CD4-positive, alpha-beta T cell treated with Interleukin-4 for 1 hour (primary cell): Measurements from ENCODE around the gene CD226.
"Not testable (repeated sequence)": the region's sequence is repeated elsewhere in the genome, so short reads cannot be mapped to it uniquely, and the experiment has no call there.

ENCODE experiments used
- DNase-seq, 2 donors: peaks; one replicate each; pipeline ENCODE4 v3.0.0-alpha.2; 2020 to 2022

The CD226 gene

DNA sequence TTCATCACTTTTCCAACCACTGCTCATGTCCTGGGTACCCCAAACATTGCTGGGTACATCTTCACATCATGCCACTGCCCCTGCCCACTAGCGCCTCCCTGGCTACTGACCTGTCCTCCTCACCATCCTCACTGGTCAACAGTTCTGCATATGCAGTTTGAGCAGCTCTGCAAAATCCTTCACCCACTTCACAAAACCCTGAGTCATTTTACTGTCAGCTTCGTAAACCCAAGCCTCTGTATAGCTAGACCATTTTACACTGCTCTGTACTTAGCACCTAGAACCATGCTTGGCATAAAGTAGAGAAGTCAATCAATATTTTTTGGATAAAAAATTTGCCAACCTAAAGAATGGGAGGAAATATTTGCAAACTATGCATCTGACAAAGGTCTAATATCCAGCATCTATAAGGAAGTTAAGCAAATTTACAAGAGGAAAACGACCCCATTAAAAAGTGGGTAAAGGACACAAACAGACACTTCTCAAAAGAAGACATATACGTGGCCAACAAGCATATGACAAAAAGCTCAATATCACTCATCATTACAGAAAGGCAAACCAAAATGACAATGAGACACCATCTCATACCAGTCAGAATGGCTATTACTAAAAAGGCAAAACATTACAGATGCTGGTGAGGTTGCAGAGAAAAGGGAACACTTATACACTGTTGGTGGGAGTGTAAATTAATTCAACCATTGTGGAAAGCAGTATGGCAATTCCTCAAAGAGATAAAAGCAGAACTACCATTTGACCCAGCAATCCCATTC is 48.3 kb downstream of the CD226 start:
- DNase-seq = not testable (repeated sequence)

- peak; percentile 22 to 47 for DNase-seq
Observed at GRCh38 chr18:69898241-69898861, 49.3 kb downstream of the CD226 start.

DNA sequence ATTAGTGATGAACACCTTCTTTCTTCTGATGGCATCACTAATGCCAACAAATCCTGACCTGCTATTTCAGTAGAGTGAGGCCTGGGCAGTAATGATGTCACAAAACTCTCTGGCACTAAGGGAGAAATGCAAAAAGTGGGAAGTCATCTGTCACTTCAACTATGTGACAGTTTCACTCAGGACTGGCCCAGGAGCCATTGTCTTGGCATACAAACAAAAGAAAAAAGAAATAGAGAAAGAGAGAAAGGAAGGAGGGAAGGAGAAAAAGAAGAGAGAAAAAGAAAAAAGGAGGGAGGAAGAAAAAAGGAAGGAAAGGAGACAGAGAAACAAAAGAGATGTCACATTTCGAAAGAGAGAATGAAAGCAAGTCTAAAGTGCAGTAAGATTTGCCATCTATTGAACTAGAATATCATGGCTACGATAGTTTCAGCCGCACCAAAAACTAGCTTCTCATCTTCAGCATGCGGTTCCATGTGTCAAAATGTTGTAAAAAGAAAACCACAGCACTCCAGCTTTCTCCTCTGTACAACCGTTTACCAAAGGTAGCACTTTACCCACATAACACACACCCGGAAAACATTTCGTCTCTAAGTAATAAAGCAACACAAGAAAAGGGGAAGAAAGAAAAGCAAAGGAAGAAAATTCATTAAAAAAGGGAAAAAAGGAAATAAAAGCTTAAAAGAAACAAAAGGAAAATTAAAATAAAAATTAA is 50.1 kb downstream of the CD226 start:
- DNase-seq = peak; percentile 22 to 54

DNA sequence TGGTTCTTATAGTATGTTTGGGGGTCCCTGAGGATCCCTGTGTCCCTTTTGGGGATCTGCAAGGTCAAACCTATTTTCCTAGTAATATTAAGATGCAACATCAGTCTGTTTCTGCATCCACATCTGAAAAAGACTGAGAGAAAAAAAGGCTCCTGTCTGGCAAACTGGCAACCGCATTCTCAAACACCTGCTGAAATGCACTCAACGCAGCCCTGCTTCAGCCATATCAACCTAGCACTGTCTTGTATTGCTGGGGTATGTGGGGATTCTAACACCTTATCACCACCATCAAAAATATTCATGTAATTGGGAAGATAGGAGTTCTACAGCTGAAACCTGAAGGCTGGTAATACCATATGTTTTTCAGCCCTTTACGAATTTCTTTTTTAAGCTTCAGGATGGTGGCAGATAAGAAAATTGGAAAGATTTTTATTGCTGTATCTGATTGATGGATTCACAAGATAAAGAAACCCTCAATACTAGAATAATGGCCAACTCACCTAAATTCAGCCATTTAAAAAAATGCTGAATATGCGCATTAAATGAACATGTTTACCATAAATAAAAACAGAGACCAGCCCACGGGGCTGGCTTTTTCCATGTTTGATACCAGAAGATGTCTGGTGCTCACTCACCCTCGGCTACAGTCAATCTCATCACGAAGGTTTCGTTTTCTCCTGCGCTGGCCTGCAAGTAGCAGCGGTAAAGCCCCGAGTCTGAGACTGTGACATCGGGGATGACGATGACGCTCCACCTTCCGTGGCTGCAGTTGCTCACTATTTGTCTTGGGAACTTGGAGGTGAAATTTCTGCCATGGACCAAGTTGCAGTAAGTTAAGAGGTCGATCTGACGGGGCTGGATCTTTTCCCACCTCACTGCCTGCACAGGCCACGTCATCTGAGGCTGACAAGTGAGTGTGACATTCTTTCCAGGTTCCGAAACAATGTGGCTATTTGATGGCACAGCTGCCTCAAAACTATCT is 52.3 kb downstream of the CD226 start:
- peak; percentile 59 to 65 for DNase-seq

DNA sequence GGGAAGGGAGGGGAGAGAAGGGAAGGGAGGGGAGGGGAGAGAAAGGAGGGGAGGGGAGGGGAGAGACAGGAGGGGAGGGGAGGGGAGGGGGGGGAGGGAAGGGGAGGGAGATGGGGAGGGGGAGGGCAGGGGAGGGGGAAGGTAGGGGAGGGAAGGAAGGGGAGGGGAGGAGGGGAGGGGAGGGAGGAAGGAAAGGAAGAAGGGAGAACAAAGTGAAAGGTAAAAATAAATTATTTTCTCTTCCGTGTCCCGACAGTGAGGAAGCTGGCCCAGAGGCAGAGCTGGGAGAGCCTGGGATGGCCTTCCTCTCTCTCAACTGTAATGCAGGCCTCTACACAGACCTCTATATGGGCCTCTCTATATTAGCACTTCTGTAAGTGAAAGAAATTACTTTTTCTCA is 53.2 kb downstream of the CD226 start:
- no peak for DNase-seq

DNA sequence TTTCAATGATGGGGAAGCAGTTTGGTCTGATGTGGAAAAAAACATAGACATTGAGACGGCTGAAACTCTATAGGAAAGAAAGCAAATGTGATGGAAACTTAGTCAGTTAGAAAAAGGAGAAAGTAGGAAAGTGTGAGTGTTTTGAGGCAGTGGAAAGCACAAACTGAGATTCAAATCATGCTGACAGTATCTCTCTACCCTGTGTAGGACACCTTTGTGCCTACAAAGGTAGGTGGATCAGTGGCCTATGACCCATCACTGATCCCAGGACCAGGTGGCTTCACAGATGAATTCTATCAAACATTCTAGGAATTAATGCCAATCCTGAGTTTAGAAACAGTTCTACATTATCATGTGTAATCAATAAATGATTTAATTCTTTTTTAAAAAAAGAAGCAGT is 57.1 kb downstream of the CD226 start:
- no peak for DNase-seq

GRCh38 chr18:69889009-69889408 is 58.7 kb downstream of the CD226 start:
- DNase-seq = no peak

DNA sequence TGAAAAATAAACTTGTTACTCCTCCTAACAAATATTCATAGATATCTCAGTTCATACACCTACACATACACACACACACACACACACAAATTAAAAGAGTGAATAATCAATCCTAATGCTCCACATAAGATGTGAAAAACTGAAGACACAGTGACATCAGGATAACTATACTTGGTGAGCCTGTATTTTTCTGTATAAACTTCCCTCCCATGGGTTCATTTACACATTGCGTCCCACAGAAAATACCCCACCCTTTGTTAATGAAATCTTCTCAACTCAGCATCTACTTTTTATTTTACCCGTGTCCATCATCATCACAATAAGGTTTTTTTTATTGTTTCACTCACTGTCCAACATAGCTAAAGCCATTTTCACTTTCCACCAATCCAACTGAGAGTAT is 60.4 kb downstream of the CD226 start:
- DNase-seq = no peak

GRCh38 chr18:69885841-69886531 is 61.7 kb downstream of the CD226 start:
- peak in 1 of 2 donors; percentile 56 for DNase-seq

GRCh38 chr18:69885355-69885754 is 62.3 kb downstream of the CD226 start:
- DNase-seq = no peak

DNA sequence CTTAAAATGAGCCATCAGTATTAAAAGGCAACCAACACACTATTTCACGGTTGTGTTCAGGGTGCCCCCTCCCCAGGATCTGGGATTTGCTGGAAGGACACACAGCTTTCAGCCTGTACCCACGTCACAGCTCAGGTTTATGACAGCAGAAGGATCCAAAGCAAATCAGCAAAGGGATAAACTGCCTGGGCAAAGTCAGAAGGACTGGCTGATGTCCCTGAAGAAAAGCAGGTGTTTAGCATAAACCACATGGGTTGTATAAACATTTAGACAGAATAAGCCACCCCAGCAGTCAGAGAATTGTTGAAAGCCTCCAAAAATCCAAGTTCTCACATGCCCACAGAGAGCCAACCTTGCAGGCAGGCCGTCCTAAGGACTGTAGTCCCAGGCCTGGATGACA is 63.9 kb downstream of the CD226 start:
- no peak for DNase-seq

DNA sequence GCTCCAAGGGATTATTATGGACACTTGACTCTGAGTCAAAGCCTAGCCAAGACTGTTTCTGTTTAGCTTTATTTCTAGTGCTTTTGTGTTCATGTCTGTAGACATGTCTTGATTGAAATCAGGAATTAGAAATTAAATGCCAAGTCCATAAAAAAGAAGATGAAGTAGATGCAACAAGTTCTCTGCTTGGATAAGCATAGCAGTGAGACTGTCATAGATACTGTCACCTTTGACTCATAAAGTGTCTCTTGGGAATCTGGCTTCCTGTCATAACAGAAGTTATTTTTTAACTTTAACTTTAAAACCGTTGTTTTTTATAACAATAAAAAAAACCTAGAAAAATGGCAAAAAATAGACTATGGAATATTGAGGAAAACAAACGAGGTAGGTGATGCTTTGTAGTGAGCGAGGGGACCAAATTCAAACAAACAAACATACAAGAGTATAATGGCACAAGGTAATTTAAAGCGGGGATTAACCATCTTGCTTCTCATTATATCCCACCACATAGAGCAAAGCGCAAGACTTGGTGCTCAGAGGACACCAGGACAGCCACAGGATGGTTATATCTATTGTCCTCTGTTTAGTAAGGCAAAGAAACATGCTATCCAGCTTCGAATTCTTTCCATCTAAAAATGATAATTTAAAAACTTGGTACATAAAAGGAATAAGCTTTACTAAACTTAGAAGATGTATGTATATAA is 64.6 kb downstream of the CD226 start:
- no peak for DNase-seq

DNA sequence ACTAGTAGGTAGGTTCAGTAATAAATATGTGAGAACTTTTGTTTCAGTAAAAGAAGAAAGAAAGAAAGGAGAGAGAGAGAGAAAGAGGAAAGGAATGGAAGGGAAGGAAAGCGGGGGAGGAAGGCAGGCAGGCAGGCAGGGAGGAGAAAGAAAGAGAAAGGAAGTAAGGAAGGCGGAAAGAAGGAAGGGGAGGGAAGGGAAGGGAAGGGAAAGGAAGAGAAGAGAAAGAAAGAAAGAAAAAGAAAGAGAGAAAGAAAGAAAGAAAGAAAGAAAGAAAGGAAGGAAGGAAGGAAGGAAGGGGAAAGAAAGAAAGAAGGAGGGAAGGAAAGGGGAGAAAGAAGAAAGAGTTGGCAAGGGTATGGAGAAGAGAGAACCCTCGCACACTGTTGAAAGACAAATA is 67.6 kb downstream of the CD226 start:
- no peak for DNase-seq

DNA sequence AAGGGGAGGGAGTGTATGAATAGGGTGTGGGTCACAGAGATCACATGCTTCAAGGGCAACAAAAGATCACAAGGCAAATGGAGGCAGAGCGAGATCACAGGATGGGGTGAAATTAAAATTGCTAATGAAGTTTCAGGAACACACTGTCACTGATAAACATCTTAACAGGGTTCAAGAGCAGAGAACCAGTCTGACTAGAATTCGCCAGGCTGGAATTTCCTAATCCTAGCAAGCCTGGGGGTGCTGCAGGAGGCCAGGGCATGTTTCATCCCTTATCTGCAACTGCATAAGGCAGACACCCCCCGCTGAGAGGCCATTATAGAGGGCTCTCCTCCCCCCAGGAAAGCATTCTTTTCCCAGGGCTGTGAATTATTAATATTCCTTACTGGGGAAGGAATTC is 68.6 kb downstream of the CD226 start:
- not testable (repeated sequence) for DNase-seq

DNA sequence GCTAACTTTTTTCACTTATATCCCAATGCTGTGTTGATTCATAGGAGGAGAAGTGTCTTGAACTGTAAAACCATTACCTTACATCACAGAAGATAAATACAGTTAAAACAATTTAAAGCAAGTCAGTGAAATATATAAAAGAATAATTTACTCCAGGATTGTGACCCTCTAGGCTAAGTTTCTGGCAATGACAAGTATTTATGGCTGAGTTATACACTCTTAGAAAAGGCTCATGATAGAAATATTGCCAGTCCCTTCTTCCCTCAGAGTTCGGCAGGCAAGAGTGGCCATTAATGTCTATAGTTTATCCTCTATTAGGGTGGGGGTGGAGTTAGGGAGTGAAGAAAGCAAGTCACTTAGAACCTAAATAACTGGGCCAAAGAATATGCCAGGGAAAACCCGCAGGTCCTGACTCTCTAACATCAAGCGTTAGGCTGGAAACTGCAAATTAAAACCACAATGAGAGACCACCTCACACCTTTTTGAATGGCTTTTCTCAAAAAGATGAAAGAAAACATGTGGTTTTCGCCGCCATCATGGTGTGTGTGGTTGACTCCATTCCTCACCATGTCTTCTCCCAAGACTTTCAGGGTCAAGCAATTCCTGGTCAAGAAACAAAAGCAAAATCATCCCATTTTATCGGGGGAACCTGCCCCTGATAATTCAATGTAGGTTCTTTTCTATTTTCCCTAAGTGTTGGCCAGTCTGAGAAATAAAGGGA is 69.3 kb downstream of the CD226 start:
- no peak for DNase-seq

DNA sequence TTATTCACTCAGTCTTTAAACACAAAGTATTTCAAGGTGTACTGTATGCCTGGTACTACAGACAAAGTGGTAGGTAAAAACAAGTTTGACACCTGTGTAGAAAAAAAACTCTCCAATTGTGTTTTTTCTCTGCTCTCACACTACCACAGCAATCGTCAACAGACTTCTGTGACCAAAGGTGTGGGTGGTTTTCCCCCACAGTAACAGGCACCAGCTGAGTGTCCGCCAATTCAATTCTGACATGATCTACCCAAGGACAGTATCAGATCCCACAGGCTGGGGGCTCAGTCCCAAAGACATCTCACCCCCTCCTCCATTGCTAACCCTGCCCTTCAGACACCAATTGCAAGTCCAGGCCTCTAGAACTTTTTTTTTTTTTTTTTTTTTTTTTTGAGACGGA is 71.2 kb downstream of the CD226 start:
- DNase-seq = no peak

DNA sequence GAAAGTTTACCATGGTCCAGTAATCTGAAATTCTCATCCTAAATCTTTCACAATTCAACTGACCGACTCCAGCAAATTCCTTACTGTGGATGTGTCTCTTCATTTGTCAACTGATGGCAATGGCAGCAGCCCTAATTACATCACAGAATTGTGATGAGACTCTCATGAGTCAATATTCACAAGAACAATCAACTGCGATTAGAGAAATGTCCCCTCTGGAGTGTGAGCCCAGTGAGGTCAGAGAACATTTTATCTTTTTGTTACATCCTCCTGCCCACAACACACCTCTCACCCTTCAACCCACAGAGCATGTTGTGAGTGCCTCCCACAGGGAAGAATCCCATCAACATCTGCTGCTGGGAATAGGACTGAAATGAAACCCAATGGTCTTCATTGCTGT is 73.6 kb downstream of the CD226 start:
- DNase-seq = no peak

GRCh38 chr18:69872661-69873060 is 75.0 kb downstream of the CD226 start:
- DNase-seq = no peak

DNA sequence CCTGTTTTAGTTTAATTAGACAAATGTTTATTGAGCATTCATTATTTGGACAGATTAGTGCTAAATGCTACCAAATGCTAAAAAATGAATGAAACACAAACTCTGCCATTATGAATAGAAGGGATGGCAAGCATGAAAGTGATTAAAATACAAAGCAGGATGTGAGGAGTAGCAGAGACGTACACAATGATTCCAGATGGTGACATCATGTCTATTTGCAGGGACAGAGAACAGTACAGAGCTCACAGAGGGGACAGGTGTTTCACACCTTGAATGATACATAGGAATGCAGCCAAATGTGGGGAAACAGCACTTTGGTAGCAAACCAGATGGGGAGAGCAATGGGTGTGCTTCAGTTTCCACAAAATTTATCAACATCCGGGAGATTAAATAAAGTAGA is 76.3 kb downstream of the CD226 start:
- DNase-seq = no peak

GRCh38 chr18:69870736-69871135 is 76.9 kb downstream of the CD226 start:
- DNase-seq = no peak

- no peak for DNase-seq
Observed at GRCh38 chr18:69866212-69866611, 81.5 kb downstream of the CD226 start.
